ENCODE measurements around the gene MAN1A2. TPM values are rescaled to one million over a fixed set of nuclear protein-coding genes. Genes with fewer than 3 reads are reported as not detected.
"Not testable (repeated sequence)": the region's sequence is repeated elsewhere in the genome, so short reads cannot be mapped to it uniquely, and the experiment has no call there.

Gene MAN1A2
- total RNA-seq, 1 experiment from 2014 or later: 21.0 TPM

GRCh38 chr1:117556341-117556740 is 189.1 kb downstream of the MAN1A2 start:
- intact Hi-C loops (cut with micrococcal nuclease; ENCODE audit: unreplicated experiment): no loop called here
- Mint-ChIP-seq H3K27me3 (ENCODE audit: insufficient read depth, unreplicated experiment) (no peaks in the 10 kb centered on the region), H3K4me1 (ENCODE audit: low read depth, unreplicated experiment) (no peaks in the 10 kb centered on the region), H3K4me3 (ENCODE audit: unreplicated experiment) (no peak overlapping the region), H3K9me3 (ENCODE audit: unreplicated experiment) (peaks cover 6% of the 10 kb centered on the region), H3K36me3 (ENCODE audit: insufficient read depth, unreplicated experiment) (no peaks in the 10 kb centered on the region), H3K27ac (ENCODE audit: unreplicated experiment) (no peak overlapping the region)
- H3K4me3 ChIP-seq (ENCODE audit: low read depth, low read length): no peak overlapping the region
- DNase-seq: no peak
- BruUV-seq (replicated peaks): no TSS peak
- H3K9me3 ChIP-seq: no peaks in the 10 kb centered on the region
- POLR2A ChIA-PET: interaction anchor here (0.6 kb wide), 1 partner anchor 108 kb away, joined by 6 read pairs; no protein-coding TSS in a partner anchor
- H3K27me3 ChIP-seq (replicated peaks; ENCODE audit: control insufficient read depth, insufficient read depth, low read length): no peaks in the 10 kb centered on the region
- CTCF ChIA-PET: no interaction called here
- no peak for TF ChIP-seq CTCF (IDR thresholded peaks at IDR 0.05; ENCODE audit: insufficient read depth in 1 of 2, low read depth in 1 of 2, low read length in 1 of 2, severe bottlenecking in 1 of 2, unreplicated experiment in 1 of 2)
- no peaks in the 10 kb centered on the region for H3K36me3 ChIP-seq (ENCODE audit: control insufficient read depth, insufficient read depth, low read length)
- H3K4me1 ChIP-seq: no peaks in the 10 kb centered on the region

GRCh38 chr1:117556976-117557375 is 189.7 kb downstream of the MAN1A2 start:
- CTCF ChIA-PET: no interaction called here
- no TSS peak for BruUV-seq (replicated peaks)

GRCh38 chr1:117558451-117558850 is 191.2 kb downstream of the MAN1A2 start:
- H3K4me3 ChIP-seq (ENCODE audit: low read depth, low read length); CTCF ChIA-PET; intact Hi-C loops (cut with micrococcal nuclease; ENCODE audit: unreplicated experiment); H3K4me1 Mint-ChIP-seq (ENCODE audit: low read depth, unreplicated experiment); H3K27ac Mint-ChIP-seq (ENCODE audit: unreplicated experiment); BruUV-seq (replicated peaks); H3K9me3 ChIP-seq; POLR2A ChIA-PET; H3K36me3 ChIP-seq (ENCODE audit: control insufficient read depth, insufficient read depth, low read length); H3K27me3 Mint-ChIP-seq (ENCODE audit: insufficient read depth, unreplicated experiment); H3K4me1 ChIP-seq; H3K36me3 Mint-ChIP-seq (ENCODE audit: insufficient read depth, unreplicated experiment); H3K4me3 Mint-ChIP-seq (ENCODE audit: unreplicated experiment); H3K27me3 ChIP-seq (replicated peaks; ENCODE audit: control insufficient read depth, insufficient read depth, low read length); H3K9me3 Mint-ChIP-seq (ENCODE audit: unreplicated experiment); DNase-seq: not testable (repeated sequence)

More at GRCh38 chr1:117556976-117557375, 189.7 kb downstream of the MAN1A2 start:
- Mint-ChIP-seq H3K27me3 (ENCODE audit: insufficient read depth, unreplicated experiment) (no peaks in the 10 kb centered on the region), H3K36me3 (ENCODE audit: insufficient read depth, unreplicated experiment) (no peaks in the 10 kb centered on the region), H3K9me3 (ENCODE audit: unreplicated experiment) (peaks cover 6% of the 10 kb centered on the region), H3K27ac (ENCODE audit: unreplicated experiment) (no peak overlapping the region), H3K4me3 (ENCODE audit: unreplicated experiment) (no peak overlapping the region), H3K4me1 (ENCODE audit: low read depth, unreplicated experiment) (peaks cover 2% of the 10 kb centered on the region)
- H3K4me1 ChIP-seq: no peaks in the 10 kb centered on the region; the same call in 1 of the 2 replicates
- no peak overlapping the region for H3K4me3 ChIP-seq (ENCODE audit: low read depth, low read length)
- intact Hi-C loops (cut with micrococcal nuclease; ENCODE audit: unreplicated experiment): no loop called here
- no peak for DNase-seq
- H3K27me3 ChIP-seq (replicated peaks; ENCODE audit: control insufficient read depth, insufficient read depth, low read length): no peaks in the 10 kb centered on the region
- H3K36me3 ChIP-seq (ENCODE audit: control insufficient read depth, insufficient read depth, low read length): no peaks in the 10 kb centered on the region
- no peak for TF ChIP-seq CTCF (IDR thresholded peaks at IDR 0.05; ENCODE audit: insufficient read depth in 1 of 2, low read depth in 1 of 2, low read length in 1 of 2, severe bottlenecking in 1 of 2, unreplicated experiment in 1 of 2)
- no peaks in the 10 kb centered on the region for H3K9me3 ChIP-seq
- POLR2A ChIA-PET: no interaction called here

GRCh38 chr1:117559139-117559538 is 191.9 kb downstream of the MAN1A2 start:
- Histone ChIP-seq H3K4me3 (ENCODE audit: low read depth, low read length) (no peak overlapping the region), H3K36me3 (ENCODE audit: control insufficient read depth, insufficient read depth, low read length) (no peaks in the 10 kb centered on the region), H3K4me1 (peaks cover 8% of the 10 kb centered on the region), H3K27me3 (replicated peaks; ENCODE audit: control insufficient read depth, insufficient read depth, low read length) (no peaks in the 10 kb centered on the region), H3K9me3 (no peaks in the 10 kb centered on the region)
- Mint-ChIP-seq H3K9me3 (ENCODE audit: unreplicated experiment) (peaks cover 6% of the 10 kb centered on the region), H3K27me3 (ENCODE audit: insufficient read depth, unreplicated experiment) (no peaks in the 10 kb centered on the region), H3K4me1 (ENCODE audit: low read depth, unreplicated experiment) (peaks cover 9% of the 10 kb centered on the region), H3K4me3 (ENCODE audit: unreplicated experiment) (no peak overlapping the region), H3K36me3 (ENCODE audit: insufficient read depth, unreplicated experiment) (no peaks in the 10 kb centered on the region), H3K27ac (ENCODE audit: unreplicated experiment) (no peak overlapping the region)
- ChIA-PET CTCF (no interaction called here), POLR2A (no interaction called here)
- intact Hi-C loops (cut with micrococcal nuclease; ENCODE audit: unreplicated experiment): no loop called here
- TF ChIP-seq CTCF (IDR thresholded peaks at IDR 0.05; ENCODE audit: insufficient read depth in 1 of 2, low read depth in 1 of 2, low read length in 1 of 2, severe bottlenecking in 1 of 2, unreplicated experiment in 1 of 2): no peak
- no peak for DNase-seq
- BruUV-seq (replicated peaks): no TSS peak

Measured in Caco-2 (cell line).